Type B pancreatic cell (in vitro differentiated cells): ENCODE results near the gene NPAS3. TPM values are rescaled to one million over a fixed set of nuclear protein-coding genes. Genes with fewer than 3 reads are reported as not detected.

Experiments used
- DNase-seq: peaks from one replicate; pipeline ENCODE4 v3.0.0; 2021; ENCODE audit warnings: mixed read lengths; ENCODE audit not compliant: unreplicated experiment; ENCODE audit errors: extremely low spot score
- H3K27ac Mint-ChIP-seq: 2 replicates; pipeline ENCODE4 v1.8.0; 2021; ENCODE audit warnings: mild to moderate bottlenecking, mixed read lengths
- H3K27me3 Mint-ChIP-seq: 2 replicates; pipeline ENCODE4 v1.8.0; 2021; ENCODE audit warnings: mixed read lengths
- H3K36me3 Mint-ChIP-seq: 2 replicates; pipeline ENCODE4 v1.8.0; 2021; ENCODE audit warnings: mixed read lengths
- H3K4me1 Mint-ChIP-seq: one replicate; pipeline ENCODE4 v1.8.0; 2021; ENCODE audit warnings: mixed read lengths; ENCODE audit not compliant: unreplicated experiment
- H3K4me3 Mint-ChIP-seq: 2 replicates; pipeline ENCODE4 v1.8.0; 2021; ENCODE audit warnings: mild to moderate bottlenecking, mixed read lengths
- H3K9me3 Mint-ChIP-seq: 2 replicates; pipeline ENCODE4 v1.8.0; 2021; ENCODE audit warnings: mixed read lengths
- total RNA-seq: library from RNA; stranded (reverse); gene quantifications from 2 replicates; pipeline ENCODE4 v1.2.1, GENCODE V29; 2021; ENCODE audit warnings: low replicate concordance
- TF ChIP-seq, protein P1 (sequence below): fragments of 200-600 bp; sonication (generic); conservative IDR thresholded peaks from 2 replicates; pipeline ENCODE4 v1.5.0; 2021; ENCODE audit warnings: antibody characterized with exemption, mild to moderate bottlenecking

Gene NPAS3
- total RNA-seq, 1 donor from 2014 or later = 8.7 TPM

DNA sequence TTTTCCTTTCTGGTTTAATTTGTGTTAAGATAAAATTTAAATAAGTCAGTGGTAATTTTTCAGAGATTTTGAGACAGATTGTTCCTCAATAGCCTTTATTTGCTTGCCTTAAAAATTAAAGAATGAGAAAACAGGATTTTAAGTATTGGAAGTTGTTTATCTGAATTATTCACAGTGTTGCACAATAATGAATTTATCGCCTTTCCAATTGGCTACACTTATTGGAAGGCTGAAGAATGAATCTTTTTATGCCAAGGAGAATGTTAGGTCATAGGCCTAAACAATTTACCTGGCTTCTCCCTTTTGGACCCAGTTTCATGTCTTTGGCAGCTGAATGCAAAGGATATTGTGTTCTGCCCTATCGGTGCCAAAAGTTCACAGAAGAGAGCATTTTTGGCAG is 250.2 kb downstream of the NPAS3 start:
- no peaks in the 10 kb centered on the region for H3K36me3 Mint-ChIP-seq
- H3K4me3 Mint-ChIP-seq = no peak overlapping the region
- H3K4me1 Mint-ChIP-seq = no peaks in the 10 kb centered on the region
- TF ChIP-seq, protein P1, sequence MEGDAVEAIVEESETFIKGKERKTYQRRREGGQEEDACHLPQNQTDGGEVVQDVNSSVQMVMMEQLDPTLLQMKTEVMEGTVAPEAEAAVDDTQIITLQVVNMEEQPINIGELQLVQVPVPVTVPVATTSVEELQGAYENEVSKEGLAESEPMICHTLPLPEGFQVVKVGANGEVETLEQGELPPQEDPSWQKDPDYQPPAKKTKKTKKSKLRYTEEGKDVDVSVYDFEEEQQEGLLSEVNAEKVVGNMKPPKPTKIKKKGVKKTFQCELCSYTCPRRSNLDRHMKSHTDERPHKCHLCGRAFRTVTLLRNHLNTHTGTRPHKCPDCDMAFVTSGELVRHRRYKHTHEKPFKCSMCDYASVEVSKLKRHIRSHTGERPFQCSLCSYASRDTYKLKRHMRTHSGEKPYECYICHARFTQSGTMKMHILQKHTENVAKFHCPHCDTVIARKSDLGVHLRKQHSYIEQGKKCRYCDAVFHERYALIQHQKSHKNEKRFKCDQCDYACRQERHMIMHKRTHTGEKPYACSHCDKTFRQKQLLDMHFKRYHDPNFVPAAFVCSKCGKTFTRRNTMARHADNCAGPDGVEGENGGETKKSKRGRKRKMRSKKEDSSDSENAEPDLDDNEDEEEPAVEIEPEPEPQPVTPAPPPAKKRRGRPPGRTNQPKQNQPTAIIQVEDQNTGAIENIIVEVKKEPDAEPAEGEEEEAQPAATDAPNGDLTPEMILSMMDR = no peak
- no peaks in the 10 kb centered on the region for H3K27me3 Mint-ChIP-seq
- H3K27ac Mint-ChIP-seq = no peak overlapping the region
- no peak for DNase-seq
- H3K9me3 Mint-ChIP-seq = no peaks in the 10 kb centered on the region

DNA sequence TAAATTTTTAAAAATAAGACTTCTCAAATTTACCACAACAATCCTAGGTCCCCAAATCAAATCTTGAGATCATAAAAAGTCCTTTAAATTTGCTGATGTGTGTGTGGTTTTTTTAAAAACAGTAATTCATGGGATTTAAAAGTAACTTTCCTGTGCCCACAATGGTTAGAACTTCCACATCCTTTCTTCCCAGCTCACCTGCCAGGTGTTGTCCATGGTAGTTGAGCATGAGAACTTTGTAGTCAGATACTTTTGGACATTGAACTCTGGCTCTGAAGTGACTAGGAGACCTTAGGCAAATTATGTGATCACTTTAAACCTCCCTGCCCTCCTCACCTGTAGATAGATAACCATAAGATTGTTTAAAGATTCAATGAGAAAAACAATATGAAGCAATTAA is 253.2 kb downstream of the NPAS3 start:
- DNase-seq = no peak
- no peaks in the 10 kb centered on the region for H3K9me3 Mint-ChIP-seq
- H3K27me3 Mint-ChIP-seq = no peaks in the 10 kb centered on the region
- TF ChIP-seq, protein P1 = no peak
- no peak overlapping the region for H3K27ac Mint-ChIP-seq
- H3K4me3 Mint-ChIP-seq = no peak overlapping the region
- H3K36me3 Mint-ChIP-seq = no peaks in the 10 kb centered on the region
- H3K4me1 Mint-ChIP-seq = no peaks in the 10 kb centered on the region

DNA sequence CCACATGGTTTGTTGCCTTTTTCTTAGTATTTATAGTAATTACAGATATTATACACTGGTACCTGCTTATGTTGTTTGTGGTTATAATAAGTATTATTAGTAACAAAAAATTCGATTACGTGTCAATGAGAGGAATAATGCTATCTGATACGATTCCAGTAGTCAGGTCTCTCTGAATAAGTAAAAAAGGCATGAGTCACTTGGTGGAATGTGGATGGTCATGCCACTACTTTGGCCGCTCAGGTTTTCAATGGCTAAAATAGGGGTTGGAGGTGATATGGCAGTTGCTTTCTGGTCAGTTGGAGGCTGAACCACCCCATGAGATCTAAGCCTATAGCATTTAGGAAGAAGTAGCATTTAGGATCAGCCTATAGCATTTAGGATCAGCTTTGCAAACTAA is 255.9 kb downstream of the NPAS3 start:
- Mint-ChIP-seq H3K27ac (no peak overlapping the region), H3K27me3 (no peaks in the 10 kb centered on the region), H3K4me1 (no peaks in the 10 kb centered on the region), H3K9me3 (no peaks in the 10 kb centered on the region), H3K36me3 (no peaks in the 10 kb centered on the region), H3K4me3 (no peak overlapping the region)
- DNase-seq = no peak
- TF ChIP-seq, protein P1 = no peak

- H3K27ac Mint-ChIP-seq = no peak overlapping the region
- H3K27me3 Mint-ChIP-seq = no peaks in the 10 kb centered on the region
- no peak for DNase-seq
- H3K9me3 Mint-ChIP-seq = no peaks in the 10 kb centered on the region
- no peaks in the 10 kb centered on the region for H3K4me1 Mint-ChIP-seq
- H3K4me3 Mint-ChIP-seq = no peak overlapping the region
- H3K36me3 Mint-ChIP-seq = no peaks in the 10 kb centered on the region
- TF ChIP-seq, protein P1 = no peak
Observed at GRCh38 chr14:33198684-33199083, 260.0 kb downstream of the NPAS3 start.

GRCh38 chr14:33201116-33201515 is 262.4 kb downstream of the NPAS3 start:
- TF ChIP-seq, protein P1 = no peak
- Mint-ChIP-seq H3K4me3 (no peak overlapping the region), H3K27me3 (no peaks in the 10 kb centered on the region)

DNA sequence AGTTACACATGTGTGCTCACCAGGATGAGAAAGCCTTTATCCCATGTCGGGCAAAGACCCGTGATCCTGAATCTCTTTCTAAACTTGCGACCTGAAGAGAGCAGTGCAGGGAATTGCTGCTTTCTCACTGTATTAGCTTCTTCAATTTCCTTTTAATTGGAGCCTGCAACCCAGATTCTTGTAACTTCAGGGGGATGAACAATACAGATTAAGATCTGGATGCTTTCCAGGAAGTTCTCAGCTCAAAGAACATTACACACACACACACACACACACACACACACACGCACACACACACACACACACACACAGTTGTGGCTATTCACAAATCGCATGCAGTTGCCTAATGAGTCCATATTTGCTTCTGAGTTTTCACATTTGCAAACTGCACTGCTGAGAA is 268.3 kb downstream of the NPAS3 start:
- H3K36me3 Mint-ChIP-seq = no peaks in the 10 kb centered on the region
- H3K27me3 Mint-ChIP-seq = no peaks in the 10 kb centered on the region
- H3K4me1 Mint-ChIP-seq = no peaks in the 10 kb centered on the region
- H3K27ac Mint-ChIP-seq = no peak overlapping the region
- no peak for DNase-seq
- no peaks in the 10 kb centered on the region for H3K9me3 Mint-ChIP-seq
- no peak overlapping the region for H3K4me3 Mint-ChIP-seq
- TF ChIP-seq, protein P1 = no peak

More at GRCh38 chr14:33201116-33201515, 262.4 kb downstream of the NPAS3 start:
- Mint-ChIP-seq H3K9me3 (no peaks in the 10 kb centered on the region), H3K36me3 (no peaks in the 10 kb centered on the region), H3K4me1 (no peaks in the 10 kb centered on the region), H3K27ac (no peak overlapping the region)
- DNase-seq = no peak
